Bronchial epithelial cell (primary cell): ENCODE measurements around the gene TOMM40L. TPM values are rescaled to one million over a fixed set of nuclear protein-coding genes. Genes with fewer than 3 reads are reported as not detected.

Source experiments
- DNase-seq: peaks from one replicate; pipeline ENCODE4 v3.0.0-alpha.2; 2010; ENCODE audit warnings: low read depth
- FAIRE-seq: peaks from 2 replicates; lab custom pipeline; 2011; peaks lifted over from hg19 to GRCh38; lab: Jason Lieb, UNC
- H3K27me3 ChIP-seq: 2 replicates; pipeline ENCODE4 v1.5.1; 2011; ENCODE audit warnings: low read length; ENCODE audit not compliant: control insufficient read depth, insufficient read depth
- H3K36me3 ChIP-seq: 2 replicates; pipeline ENCODE4 v1.5.1; 2011; ENCODE audit warnings: low read length; ENCODE audit not compliant: control insufficient read depth, insufficient read depth
- H3K4me3 ChIP-seq: 2 replicates; pipeline ENCODE4 v1.5.1; 2011; ENCODE audit warnings: mild to moderate bottlenecking, low read depth, low read length, control low read depth
- CTCF ChIP-seq: IDR thresholded peaks from 2 replicates; pipeline ENCODE4 v1.5.1; 2011; ENCODE audit warnings: mild to moderate bottlenecking, moderate library complexity, low read length, control low read depth, inconsistent platforms; ENCODE audit not compliant: insufficient read depth, severe bottlenecking
- total RNA-seq: library from RNA; depleted of rRNA; stranded (reverse); fragments of >200 nt; gene quantifications from 2 replicates; pipeline ENCODE4 v1.2.1, GENCODE V29; 2014

The TOMM40L gene
- total RNA-seq, 1 donor from 2014 or later = 10.8 TPM

GRCh38 chr1:161180639-161181038 lies 45.2 kb upstream of the TOMM40L start:
- Histone ChIP-seq H3K27me3 (no peaks in the 10 kb centered on the region), H3K36me3 (peaks cover 2% of the 10 kb centered on the region), H3K4me3 (no peak overlapping the region)
- DNase-seq = peak; percentile 19
- no peak for FAIRE-seq
- peak; percentile 25 for TF ChIP-seq CTCF

GRCh38 chr1:161182214-161182613 lies 43.6 kb upstream of the TOMM40L start:
- H3K27me3 ChIP-seq = no peaks in the 10 kb centered on the region
- no peaks in the 10 kb centered on the region for H3K36me3 ChIP-seq
- peak; percentile 73 for DNase-seq
- FAIRE-seq = no peak
- H3K4me3 ChIP-seq = no peak overlapping the region
- TF ChIP-seq CTCF = no peak

GRCh38 chr1:161185282-161185682 lies 40.6 kb upstream of the TOMM40L start:
- TF ChIP-seq CTCF = no peak
- H3K36me3 ChIP-seq = no peaks in the 10 kb centered on the region
- FAIRE-seq (no peak), DNase-seq (no peak)
- no peaks in the 10 kb centered on the region for H3K27me3 ChIP-seq
- H3K4me3 ChIP-seq = no peak overlapping the region

- Histone ChIP-seq H3K36me3 (no peaks in the 10 kb centered on the region), H3K4me3 (no peak overlapping the region), H3K27me3 (no peaks in the 10 kb centered on the region)
- no peak for TF ChIP-seq CTCF
- FAIRE-seq (no peak), DNase-seq (no peak)
Observed at GRCh38 chr1:161185732-161186311, 40.0 kb upstream of the TOMM40L start.

- FAIRE-seq = no peak
- TF ChIP-seq CTCF = no peak
- no peak overlapping the region for H3K4me3 ChIP-seq
- H3K36me3 ChIP-seq = no peaks in the 10 kb centered on the region
- no peaks in the 10 kb centered on the region for H3K27me3 ChIP-seq
- no peak for DNase-seq
Observed at GRCh38 chr1:161187311-161187710, 38.5 kb upstream of the TOMM40L start.

GRCh38 chr1:161188381-161188780 lies 37.5 kb upstream of the TOMM40L start:
- no peak for FAIRE-seq
- no peak overlapping the region for H3K4me3 ChIP-seq
- no peaks in the 10 kb centered on the region for H3K36me3 ChIP-seq
- TF ChIP-seq CTCF = no peak
- no peaks in the 10 kb centered on the region for H3K27me3 ChIP-seq
- no peak for DNase-seq
